ENCODE data around the gene CRY1.
"Not testable (repeated sequence)": the region's sequence is repeated elsewhere in the genome, so short reads cannot be mapped to it uniquely, and the experiment has no call there.

Gene CRY1

GRCh38 chr12:106996102-106996501 is 97.2 kb downstream of the CRY1 start:
- DNase-seq, result not testable (repeated sequence)

- no peak for DNase-seq
Measured at GRCh38 chr12:106994579-106995220, 98.6 kb downstream of the CRY1 start.

- DNase-seq, result no peak
Measured at GRCh38 chr12:106987846-106988245, 105.5 kb downstream of the CRY1 start.

- peak; percentile 71 for DNase-seq
Measured at GRCh38 chr12:106986625-106987389, 106.5 kb downstream of the CRY1 start, which contains the start of gene MTERF2. MTERF2 (minus strand) TSS chr12:106987146; CDS start chr12:106978714, 8,432 bp downstream.

- no peak for DNase-seq
Measured at GRCh38 chr12:106986135-106986534, 107.2 kb downstream of the CRY1 start.

- DNase-seq, result no peak
Measured at GRCh38 chr12:106985479-106985878, 107.9 kb downstream of the CRY1 start.

- DNase-seq, result no peak
Measured at GRCh38 chr12:106984588-106985137, 108.7 kb downstream of the CRY1 start.

GRCh38 chr12:106982229-106982628 is 111.1 kb downstream of the CRY1 start:
- DNase-seq, result no peak

GRCh38 chr12:106981788-106982187 is 111.6 kb downstream of the CRY1 start:
- DNase-seq, result no peak

- no peak for DNase-seq
Measured at GRCh38 chr12:106980944-106981343, 112.4 kb downstream of the CRY1 start.

GRCh38 chr12:106978035-106978800 is 115.1 kb downstream of the CRY1 start:
- DNase-seq, result no peak

- DNase-seq, result no peak
Measured at GRCh38 chr12:106976668-106977067, 116.7 kb downstream of the CRY1 start.

- DNase-seq, result no peak
Measured at GRCh38 chr12:106975993-106976658, 117.2 kb downstream of the CRY1 start.

- DNase-seq, result no peak
Measured at GRCh38 chr12:106975098-106975497, 118.3 kb downstream of the CRY1 start.

GRCh38 chr12:106974511-106974910 is 118.8 kb downstream of the CRY1 start:
- DNase-seq, result no peak

GRCh38 chr12:106973545-106973944 is 119.8 kb downstream of the CRY1 start:
- DNase-seq, result no peak

GRCh38 chr12:106971065-106971464 is 122.3 kb downstream of the CRY1 start:
- no peak for DNase-seq

- no peak for DNase-seq
Measured at GRCh38 chr12:106964526-106964925, 128.8 kb downstream of the CRY1 start.

GRCh38 chr12:106962286-106962685 is 131.1 kb downstream of the CRY1 start:
- no peak for DNase-seq

- no peak for DNase-seq
Measured at GRCh38 chr12:106960443-106960842, 132.9 kb downstream of the CRY1 start.

- DNase-seq, result no peak
Measured at GRCh38 chr12:106957583-106957982, 135.8 kb downstream of the CRY1 start.

GRCh38 chr12:106956048-106956578 is 137.2 kb downstream of the CRY1 start:
- DNase-seq, result no peak

Measured in NCI-H524 treated with DMSO at 0.1 percent for 48 hours (cell line).